CD14-positive monocyte (primary cell): ENCODE measurements around the gene OR6Q1. TPM values are rescaled to one million over a fixed set of nuclear protein-coding genes. Genes with fewer than 3 reads are reported as not detected.

Source experiments
- DNase-seq, 3 donors: peaks; one replicate each; pipeline ENCODE4 v3.0.0-alpha.2; 2011 to 2022
- H2AFZ ChIP-seq: 2 replicates; pipeline ENCODE4 v1.6.0; 2012; ENCODE audit warnings: mild to moderate bottlenecking, low read depth, low read length, inconsistent platforms; ENCODE audit not compliant: insufficient read depth, poor library complexity, severe bottlenecking
- H3K27ac ChIP-seq, 2 donors: 1 replicate in 1 of 2; 2 replicates in 1 of 2; pipeline ENCODE4 v1.5.1; 2012 to 2013; ENCODE audit warnings: low read length in 2 of 2, control low read depth in 1 of 2, inconsistent platforms in 1 of 2, low read depth in 1 of 2, mild to moderate bottlenecking in 1 of 2
- H3K27me3 ChIP-seq, 2 donors: one replicate each; pipeline versions ENCODE4 v1.6.0 to v1.6.1; 2011 to 2013; ENCODE audit warnings: low read length in 2 of 2; ENCODE audit not compliant: control insufficient read depth in 2 of 2, insufficient read depth in 2 of 2
- H3K36me3 ChIP-seq, 2 donors: replicated peaks in 1 of 2; 1 replicate in 1 of 2; 2 replicates in 1 of 2; pipeline versions ENCODE4 v1.5.1 to v1.6.1; 2012 to 2013; ENCODE audit warnings: low read length in 2 of 2, control low read depth in 1 of 2, inconsistent platforms in 1 of 2, mild to moderate bottlenecking in 1 of 2; ENCODE audit not compliant: insufficient read depth in 2 of 2, control insufficient read depth in 1 of 2
- H3K4me1 ChIP-seq, 2 donors: 1 replicate in 1 of 2; 2 replicates in 1 of 2; pipeline versions ENCODE4 v1.5.1 to v1.6.1; 2012 to 2013; ENCODE audit warnings: low read length in 2 of 2, control low read depth in 1 of 2, inconsistent platforms in 1 of 2, mild to moderate bottlenecking in 1 of 2, moderate library complexity in 1 of 2; ENCODE audit not compliant: insufficient read depth in 2 of 2, control insufficient read depth in 1 of 2
- H3K4me2 ChIP-seq: replicated peaks from 2 replicates; pipeline ENCODE3; 2012; ENCODE audit warnings: low read length, moderate library complexity, mild to moderate bottlenecking; ENCODE audit not compliant: poor library complexity, severe bottlenecking; ENCODE audit errors: extremely low read depth
- H3K4me3 ChIP-seq, 3 experiments: fragments of 200-600 bp in 1 of 3; sonication (generic) in 1 of 3; replicated peaks in 1 of 3; 1 replicate in 2 of 3; 2 replicates in 1 of 3; pipeline ENCODE4 v1.5.1; 2011 to 2013; ENCODE audit warnings: low read length in 3 of 3, mild to moderate bottlenecking in 3 of 3, control low read depth in 2 of 3, low read depth in 2 of 3, inconsistent platforms in 1 of 3, moderate library complexity in 1 of 3
- H3K79me2 ChIP-seq: 2 replicates; pipeline ENCODE4 v1.6.0; 2012; ENCODE audit warnings: mild to moderate bottlenecking, control low read depth, inconsistent platforms, low read length, moderate library complexity; ENCODE audit not compliant: insufficient read depth
- H3K9ac ChIP-seq: 2 replicates; pipeline ENCODE4 v1.6.0; 2017; ENCODE audit warnings: low read length, mild to moderate bottlenecking; ENCODE audit not compliant: insufficient read depth, poor library complexity, severe bottlenecking
- H3K9me3 ChIP-seq, 2 donors: replicated peaks in 1 of 2; 1 replicate in 1 of 2; 2 replicates in 1 of 2; pipeline versions ENCODE4 v1.5.1 to v1.6.1; 2012 to 2013; ENCODE audit warnings: low read length in 2 of 2, control low read depth in 1 of 2; ENCODE audit not compliant: control insufficient read depth in 1 of 2, insufficient read depth in 1 of 2
- H4K20me1 ChIP-seq: 2 replicates; pipeline ENCODE4 v1.6.0; 2012; ENCODE audit warnings: mild to moderate bottlenecking, low read length, control low read depth, moderate library complexity; ENCODE audit not compliant: insufficient read depth
- H3K27ac Mint-ChIP-seq, 7 donors: one replicate each; pipeline ENCODE4 v1.8.0; 2020; ENCODE audit warnings: mild to moderate bottlenecking in 7 of 7, mixed read lengths in 7 of 7, moderate library complexity in 6 of 7, inconsistent platforms in 2 of 7
- H3K27me3 Mint-ChIP-seq, 3 donors: one replicate each; pipeline ENCODE4 v1.8.0; 2021 to 2022; ENCODE audit warnings: low read depth in 3 of 3, mild to moderate bottlenecking in 3 of 3, mixed read lengths in 3 of 3, moderate library complexity in 3 of 3, inconsistent platforms in 1 of 3
- H3K36me3 Mint-ChIP-seq, 2 donors: one replicate each; pipeline ENCODE4 v1.8.0; 2020; ENCODE audit warnings: mixed read lengths in 2 of 2, inconsistent platforms in 1 of 2, mild to moderate bottlenecking in 1 of 2
- H3K4me1 Mint-ChIP-seq: one replicate; pipeline ENCODE4 v1.8.0; 2020; ENCODE audit warnings: mild to moderate bottlenecking, mixed read lengths
- H3K4me3 Mint-ChIP-seq, 2 donors: one replicate each; pipeline ENCODE4 v1.8.0; 2020; ENCODE audit warnings: mild to moderate bottlenecking in 2 of 2, mixed read lengths in 2 of 2, moderate library complexity in 1 of 2
- H3K9me3 Mint-ChIP-seq, 7 donors: one replicate each; pipeline ENCODE4 v1.8.0; 2020 to 2022; ENCODE audit warnings: mixed read lengths in 7 of 7, mild to moderate bottlenecking in 6 of 7, moderate library complexity in 6 of 7, inconsistent platforms in 2 of 7
- WGBS: methylation state at CpG from one replicate; pipeline ENCODE4 v1.1.5; 2013; ENCODE audit warnings: missing lambda C conversion rate; ENCODE audit not compliant: insufficient coverage; 5-methylcytosine and 5-hydroxymethylcytosine counted together
- intact Hi-C, 2 donors: fragments of 100-400 bp; cut with micrococcal nuclease; formaldehyde crosslinking; loops; one replicate each; pipeline versions ENCODE4 v1.15.0 to v1.15.1; 2023
- polyA plus RNA-seq, 3 donors: library from polyadenylated mRNA; depleted of rRNA in 1 of 3; unstranded in 2 of 3; stranded (reverse) in 1 of 3; fragments of 300-500 nt in 2 of 3; fragments of >200 nt in 1 of 3; fragmentation: Illumina TruSeq in 2 of 3; gene quantifications; 1 replicate in 2 of 3; 2 replicates in 1 of 3; pipeline ENCODE4 v1.2.3, GENCODE V29; 2012 to 2021
- TF ChIP-seq, protein P1 (sequence below): fragments of 200-600 bp; IDR thresholded peaks from one replicate; pipeline ENCODE4 v1.8.0; 2022; ENCODE audit warnings: antibody characterized with exemption, mild to moderate bottlenecking

OR6Q1 gene
- polyA plus RNA-seq, 3 donors = not detected

- Histone ChIP-seq H4K20me1 (no peaks in the 10 kb centered on the region), H3K27ac (no peak overlapping the region), H3K4me1 (no peaks in the 10 kb centered on the region), H3K9ac (no peak overlapping the region), H3K36me3 (no peaks in the 10 kb centered on the region), H3K79me2 (no peaks in the 10 kb centered on the region), H3K4me2 (no peak overlapping the region), H3K4me3 (no peak overlapping the region), H3K9me3 (no peaks in the 10 kb centered on the region), H3K27me3 (no peaks in the 10 kb centered on the region), H2AFZ (no peak overlapping the region)
- TF ChIP-seq, protein P1, sequence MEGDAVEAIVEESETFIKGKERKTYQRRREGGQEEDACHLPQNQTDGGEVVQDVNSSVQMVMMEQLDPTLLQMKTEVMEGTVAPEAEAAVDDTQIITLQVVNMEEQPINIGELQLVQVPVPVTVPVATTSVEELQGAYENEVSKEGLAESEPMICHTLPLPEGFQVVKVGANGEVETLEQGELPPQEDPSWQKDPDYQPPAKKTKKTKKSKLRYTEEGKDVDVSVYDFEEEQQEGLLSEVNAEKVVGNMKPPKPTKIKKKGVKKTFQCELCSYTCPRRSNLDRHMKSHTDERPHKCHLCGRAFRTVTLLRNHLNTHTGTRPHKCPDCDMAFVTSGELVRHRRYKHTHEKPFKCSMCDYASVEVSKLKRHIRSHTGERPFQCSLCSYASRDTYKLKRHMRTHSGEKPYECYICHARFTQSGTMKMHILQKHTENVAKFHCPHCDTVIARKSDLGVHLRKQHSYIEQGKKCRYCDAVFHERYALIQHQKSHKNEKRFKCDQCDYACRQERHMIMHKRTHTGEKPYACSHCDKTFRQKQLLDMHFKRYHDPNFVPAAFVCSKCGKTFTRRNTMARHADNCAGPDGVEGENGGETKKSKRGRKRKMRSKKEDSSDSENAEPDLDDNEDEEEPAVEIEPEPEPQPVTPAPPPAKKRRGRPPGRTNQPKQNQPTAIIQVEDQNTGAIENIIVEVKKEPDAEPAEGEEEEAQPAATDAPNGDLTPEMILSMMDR = no peak
- Mint-ChIP-seq H3K27ac (peak overlapping the region in 1 of 7 donors; percentile 16), H3K36me3 (no peaks in the 10 kb centered on the region), H3K4me1 (no peaks in the 10 kb centered on the region), H3K4me3 (no peak overlapping the region), H3K9me3 (peaks cover 0 to 6% (median 6%) of the 10 kb centered on the region in 7 donors), H3K27me3 (peaks cover 0 to 5% (median 2%) of the 10 kb centered on the region in 3 donors)
- DNase-seq = no peak
- WGBS = 86% methylated on average over 4 of the region's 6 CpGs
- intact Hi-C loops = no loop called here
These were observed 19.0 kb upstream of the OR6Q1 start for GRCh38 chr11:58011771-58012170.

DNA sequence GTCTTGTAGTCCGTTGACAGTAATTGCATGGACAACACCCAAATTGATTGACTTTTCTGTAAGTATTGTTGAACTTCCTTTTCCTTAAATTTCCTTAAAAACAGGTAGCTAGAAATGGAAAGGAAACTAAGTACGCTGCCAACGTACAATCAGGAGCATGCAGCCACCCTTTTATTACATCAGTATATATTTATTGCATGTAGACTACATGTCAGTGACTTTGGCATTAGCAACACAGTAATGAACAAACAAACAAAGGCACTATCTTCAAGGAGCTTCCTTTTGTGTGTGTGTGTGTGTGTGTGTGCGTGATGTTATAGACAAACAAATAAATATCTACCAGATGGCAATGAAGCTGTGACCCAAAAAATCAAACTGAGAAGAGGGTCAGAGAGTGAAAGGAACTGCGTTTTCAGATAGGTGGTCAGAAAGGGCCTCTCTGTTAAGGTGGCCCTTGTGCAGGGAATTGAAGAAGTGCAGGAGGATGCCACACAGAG lies 7.3 kb upstream of the OR6Q1 start, which contains the start of gene OR9Q1:
Gene OR9Q1 (plus strand): TSS at position 447 of the 497 bp plus-strand sequence. CDS start 155,564 bp downstream, outside the sequence.
- Histone ChIP-seq H3K36me3 (no peaks in the 10 kb centered on the region), H4K20me1 (no peaks in the 10 kb centered on the region), H3K9me3 (no peaks in the 10 kb centered on the region), H3K9ac (no peak within 1 kb of the TSS), H3K4me2 (no peak within 1 kb of the TSS), H3K79me2 (no peaks in the 10 kb centered on the region), H3K27me3 (no peaks in the 10 kb centered on the region), H2AFZ (no peak within 1 kb of the TSS), H3K4me1 (no peaks in the 10 kb centered on the region), H3K4me3 (no peak within 1 kb of the TSS), H3K27ac (no peak within 1 kb of the TSS)
- Mint-ChIP-seq H3K27ac (peak within 1 kb of the TSS in 1 of 7 donors; percentile 1), H3K27me3 (peaks cover 0 to 4% (median 2%) of the 10 kb centered on the region in 3 donors), H3K4me3 (no peak within 1 kb of the TSS), H3K9me3 (peaks cover 0 to 3% (median 0%) of the 10 kb centered on the region in 7 donors), H3K36me3 (no peaks in the 10 kb centered on the region), H3K4me1 (no peaks in the 10 kb centered on the region)
- TF ChIP-seq, protein P1 = no peak
- WGBS = 50% methylated on average over 1 of the region's 5 CpGs
- DNase-seq = no peak
- intact Hi-C loops = no loop called here
